Keratinocyte (primary cell): ENCODE data around the gene MARK1.

ENCODE experiments used
- EZH2 ChIP-seq: IDR thresholded peaks from one replicate; pipeline ENCODE4 v1.6.1; 2012; ENCODE audit warnings: inconsistent platforms, mild to moderate bottlenecking, low read length, moderate library complexity
- TF ChIP-seq, protein P1 (sequence below), 3 experiments: IDR thresholded peaks in 1 of 3; conservative IDR thresholded peaks in 1 of 3; optimal IDR thresholded peaks in 1 of 3; 2 replicates in 2 of 3; 3 replicates in 1 of 3; pipeline versions ENCODE3 to v1.5.1; 2011; ENCODE audit warnings: low read length in 3 of 3, mild to moderate bottlenecking in 3 of 3, moderate library complexity in 2 of 3, control low read depth in 1 of 3, inconsistent platforms in 1 of 3; ENCODE audit not compliant: insufficient read depth in 2 of 3; ENCODE audit errors: extremely low read depth in 1 of 3

DNA sequence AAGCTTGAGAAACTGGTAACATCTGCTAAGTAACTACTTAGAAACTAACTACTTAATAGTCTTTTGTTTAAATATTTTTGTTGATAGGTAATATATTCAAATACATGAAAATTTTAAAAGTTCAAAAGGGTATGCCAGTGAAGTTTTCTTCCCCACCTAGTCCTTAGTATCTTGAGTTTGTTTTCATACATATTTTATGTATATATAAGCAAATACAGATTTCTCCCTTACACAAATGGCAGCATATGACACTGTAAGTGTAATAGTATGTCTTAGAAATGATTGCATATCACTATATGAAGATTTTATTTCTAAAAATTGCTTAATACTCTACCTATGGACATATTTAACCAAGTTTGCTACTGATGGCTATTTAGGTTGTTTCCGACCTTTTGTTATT, 38.9 kb downstream of the MARK1 start:
- TF ChIP-seq, protein P1, sequence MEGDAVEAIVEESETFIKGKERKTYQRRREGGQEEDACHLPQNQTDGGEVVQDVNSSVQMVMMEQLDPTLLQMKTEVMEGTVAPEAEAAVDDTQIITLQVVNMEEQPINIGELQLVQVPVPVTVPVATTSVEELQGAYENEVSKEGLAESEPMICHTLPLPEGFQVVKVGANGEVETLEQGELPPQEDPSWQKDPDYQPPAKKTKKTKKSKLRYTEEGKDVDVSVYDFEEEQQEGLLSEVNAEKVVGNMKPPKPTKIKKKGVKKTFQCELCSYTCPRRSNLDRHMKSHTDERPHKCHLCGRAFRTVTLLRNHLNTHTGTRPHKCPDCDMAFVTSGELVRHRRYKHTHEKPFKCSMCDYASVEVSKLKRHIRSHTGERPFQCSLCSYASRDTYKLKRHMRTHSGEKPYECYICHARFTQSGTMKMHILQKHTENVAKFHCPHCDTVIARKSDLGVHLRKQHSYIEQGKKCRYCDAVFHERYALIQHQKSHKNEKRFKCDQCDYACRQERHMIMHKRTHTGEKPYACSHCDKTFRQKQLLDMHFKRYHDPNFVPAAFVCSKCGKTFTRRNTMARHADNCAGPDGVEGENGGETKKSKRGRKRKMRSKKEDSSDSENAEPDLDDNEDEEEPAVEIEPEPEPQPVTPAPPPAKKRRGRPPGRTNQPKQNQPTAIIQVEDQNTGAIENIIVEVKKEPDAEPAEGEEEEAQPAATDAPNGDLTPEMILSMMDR (optimal IDR thresholded peaks at IDR 0.05 in 1 of 3, IDR thresholded peaks at IDR 0.05 in 1 of 3, conservative IDR thresholded peaks at IDR 0.05 in 1 of 3; ENCODE audit: extremely low read depth in 1 of 3, insufficient read depth in 2 of 3, low read length in 3 of 3), result no peak
- TF ChIP-seq EZH2, result no peak
